AG09319 (cell line): ENCODE measurements around the gene RNF141.

ENCODE experiments used
- DNase-seq: peaks from one replicate; pipeline ENCODE4 v3.0.0-alpha.2; 2010; ENCODE audit warnings: low read depth; ENCODE audit errors: extremely low read depth
- TF ChIP-seq, protein P1 (sequence below): IDR thresholded peaks from 2 replicates; pipeline ENCODE4 v1.5.1; 2011; ENCODE audit warnings: low read depth, mild to moderate bottlenecking, inconsistent platforms, low read length, moderate library complexity

The RNF141 gene

DNA sequence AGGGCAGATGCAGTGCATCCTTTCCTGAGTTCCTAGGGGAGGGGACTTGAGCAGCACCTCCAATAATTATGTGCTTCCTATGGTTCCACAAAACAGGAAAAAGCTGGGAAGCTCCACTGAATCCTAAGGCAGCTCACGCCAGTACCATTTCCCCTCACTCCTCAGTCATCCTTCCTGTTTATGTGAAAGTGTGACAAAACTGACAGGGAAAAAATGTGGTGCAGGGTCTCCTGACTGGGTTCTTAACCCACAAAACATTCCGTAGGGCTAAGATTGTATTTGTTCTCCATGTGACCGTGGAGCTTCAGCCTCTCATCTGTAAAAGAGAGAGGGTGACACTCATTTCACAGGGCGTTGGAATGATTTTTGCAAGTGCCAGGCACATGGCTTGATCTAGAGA is 39.6 kb upstream of the RNF141 start:
- TF ChIP-seq, protein P1, sequence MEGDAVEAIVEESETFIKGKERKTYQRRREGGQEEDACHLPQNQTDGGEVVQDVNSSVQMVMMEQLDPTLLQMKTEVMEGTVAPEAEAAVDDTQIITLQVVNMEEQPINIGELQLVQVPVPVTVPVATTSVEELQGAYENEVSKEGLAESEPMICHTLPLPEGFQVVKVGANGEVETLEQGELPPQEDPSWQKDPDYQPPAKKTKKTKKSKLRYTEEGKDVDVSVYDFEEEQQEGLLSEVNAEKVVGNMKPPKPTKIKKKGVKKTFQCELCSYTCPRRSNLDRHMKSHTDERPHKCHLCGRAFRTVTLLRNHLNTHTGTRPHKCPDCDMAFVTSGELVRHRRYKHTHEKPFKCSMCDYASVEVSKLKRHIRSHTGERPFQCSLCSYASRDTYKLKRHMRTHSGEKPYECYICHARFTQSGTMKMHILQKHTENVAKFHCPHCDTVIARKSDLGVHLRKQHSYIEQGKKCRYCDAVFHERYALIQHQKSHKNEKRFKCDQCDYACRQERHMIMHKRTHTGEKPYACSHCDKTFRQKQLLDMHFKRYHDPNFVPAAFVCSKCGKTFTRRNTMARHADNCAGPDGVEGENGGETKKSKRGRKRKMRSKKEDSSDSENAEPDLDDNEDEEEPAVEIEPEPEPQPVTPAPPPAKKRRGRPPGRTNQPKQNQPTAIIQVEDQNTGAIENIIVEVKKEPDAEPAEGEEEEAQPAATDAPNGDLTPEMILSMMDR, result no peak
- no peak for DNase-seq

GRCh38 chr11:10579700-10580099 is 38.7 kb upstream of the RNF141 start:
- TF ChIP-seq, protein P1, result no peak
- DNase-seq, result no peak

GRCh38 chr11:10576035-10576398 is 35.0 kb upstream of the RNF141 start:
- TF ChIP-seq, protein P1, result no peak
- no peak for DNase-seq

DNA sequence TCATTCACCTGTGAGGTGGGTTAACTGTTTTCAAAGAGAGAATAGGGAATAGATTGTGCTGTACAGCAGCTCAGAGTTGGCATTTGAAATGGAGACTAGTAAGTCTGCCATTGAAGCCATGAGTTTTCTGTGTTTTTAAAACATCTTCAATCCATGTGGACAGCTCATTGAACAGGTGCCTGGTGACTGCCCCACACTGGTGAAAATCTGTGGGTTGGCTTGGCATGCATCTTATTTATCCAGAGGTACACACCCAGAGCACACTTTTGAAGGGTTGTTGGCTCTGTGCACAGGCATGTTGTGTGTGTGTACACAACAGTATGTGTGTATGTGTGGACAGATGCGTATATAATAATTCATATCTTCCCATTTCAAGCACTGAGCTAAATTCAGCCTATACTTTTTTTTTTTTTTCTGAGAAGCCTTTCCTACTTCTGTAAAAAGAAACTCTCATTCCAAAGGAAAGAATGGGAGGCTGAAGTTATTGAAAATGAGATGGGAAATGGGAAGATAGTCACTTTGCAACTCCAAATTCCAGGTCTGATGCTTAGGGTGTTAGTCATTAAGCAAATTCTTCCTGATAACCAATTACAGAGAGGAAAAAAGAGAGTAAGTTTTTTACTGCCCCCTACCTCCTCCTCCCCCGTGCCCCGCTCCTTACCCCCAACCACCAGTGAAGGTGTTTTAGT is 34.5 kb upstream of the RNF141 start:
- TF ChIP-seq, protein P1, result no peak
- no peak for DNase-seq

GRCh38 chr11:10573556-10573955 is 32.6 kb upstream of the RNF141 start:
- DNase-seq, result no peak

GRCh38 chr11:10573028-10573427 is 32.0 kb upstream of the RNF141 start:
- DNase-seq, result no peak

More at GRCh38 chr11:10573556-10573955, 32.6 kb upstream of the RNF141 start:
- TF ChIP-seq, protein P1, result no peak

GRCh38 chr11:10572533-10572932 is 31.5 kb upstream of the RNF141 start:
- TF ChIP-seq, protein P1, result no peak
- no peak for DNase-seq

More at GRCh38 chr11:10573028-10573427, 32.0 kb upstream of the RNF141 start:
- TF ChIP-seq, protein P1, result no peak
